ENCODE data around the gene TENM4. TPM values are rescaled to one million over a fixed set of nuclear protein-coding genes. Genes with fewer than 3 reads are reported as not detected.

The TENM4 gene
- total and polyA plus RNA-seq, 2 of the 8 experiments (the other 6 are each of a cell fraction or from before 2014, with no cell fraction given): 3.5 to 7.2 TPM

DNA sequence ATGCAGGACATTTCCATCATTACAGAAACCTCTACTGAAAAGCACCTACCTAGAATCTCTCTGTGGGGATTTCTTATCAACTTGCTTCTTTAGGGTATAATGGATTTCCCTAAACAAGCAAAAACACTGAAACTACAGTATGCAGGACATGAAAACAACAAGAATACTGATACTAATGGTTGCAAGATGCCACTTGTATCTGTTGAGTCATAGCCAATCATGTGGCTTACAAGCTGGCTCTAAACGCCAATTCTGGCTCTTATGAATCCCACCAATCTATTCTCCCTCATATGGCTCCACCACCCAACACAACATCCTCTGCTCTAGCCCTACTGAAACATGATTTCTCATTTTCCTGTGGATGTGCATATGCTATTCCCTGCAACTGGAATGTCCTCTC is 22.6 kb downstream of the TENM4 start:
- no peak overlapping the region for H2BK12ac ChIP-seq (ENCODE audit: low read depth, low read length)
- DNase-seq (ENCODE audit: low read depth in 1 of 2, low spot score in 2 of 2) (no peak), FAIRE-seq (no peak)
- POLR2A ChIA-PET (ENCODE audit: partially characterized antibody): no interaction called here
- H3K79me1 ChIP-seq (ENCODE audit: low read depth, low read length): no peaks in the 10 kb centered on the region
- H3K9me3 ChIP-seq (ENCODE audit: insufficient read depth in 2 of 2, low read depth in 1 of 2, low read length in 1 of 2): 0 out of 4 replicates have a peak, but pooled peaks cover 2 to 4% of the 10 kb centered on the region in 2 experiments
- H2BK15ac ChIP-seq (ENCODE audit: low read length): no peak overlapping the region
- no peaks in the 10 kb centered on the region; a peak in 1 of 7 replicates for H3K27me3 ChIP-seq (replicated peaks in 1 of 4; ENCODE audit: control insufficient read depth in 3 of 4, extremely low read depth in 1 of 4, insufficient read depth in 3 of 4, low read length in 3 of 4)
- no peak overlapping the region for H3K27ac ChIP-seq (ENCODE audit: low read depth, low read length)
- H4K5ac ChIP-seq (ENCODE audit: insufficient read length, low read depth, low read length): no peak overlapping the region
- no peak overlapping the region for H2BK120ac ChIP-seq (replicated peaks; ENCODE audit: low read depth, low read length)
- TF ChIP-seq TAF7 (optimal IDR thresholded peaks at IDR 0.05; ENCODE audit: borderline replicate concordance, low read depth, low read length): no peak
- TF ChIP-seq SP1 (IDR thresholded peaks at IDR 0.05; ENCODE audit: low read depth, low read length): no peak
- TF ChIP-seq EZH2 (IDR thresholded peaks at IDR 0.05; ENCODE audit: low read depth, low read length, severe bottlenecking): no peak
- TF ChIP-seq NANOG (IDR thresholded peaks at IDR 0.05; ENCODE audit: insufficient read depth, low read depth, low read length, poor library complexity, severe bottlenecking): no peak
- TF ChIP-seq KDM4A (IDR thresholded peaks at IDR 0.05; ENCODE audit: low read depth, low read length, severe bottlenecking): no peak
- TF ChIP-seq, protein P1, sequence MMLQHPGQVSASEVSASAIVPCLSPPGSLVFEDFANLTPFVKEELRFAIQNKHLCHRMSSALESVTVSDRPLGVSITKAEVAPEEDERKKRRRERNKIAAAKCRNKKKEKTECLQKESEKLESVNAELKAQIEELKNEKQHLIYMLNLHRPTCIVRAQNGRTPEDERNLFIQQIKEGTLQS (IDR thresholded peaks at IDR 0.05; ENCODE audit: insufficient read depth, low read depth, low read length): no peak
- TF ChIP-seq RXRA (IDR thresholded peaks at IDR 0.05; ENCODE audit: insufficient read depth, low read depth, low read length): no peak
- no peak for TF ChIP-seq RFX5 (IDR thresholded peaks at IDR 0.05; ENCODE audit: borderline replicate concordance, low read depth, low read length)
- no peak for TF ChIP-seq RAD21 (IDR thresholded peaks at IDR 0.05 in 1 of 2, conservative IDR thresholded peaks at IDR 0.05 in 1 of 2; ENCODE audit: low read depth in 2 of 2, low read length in 2 of 2)
- no peaks in the 10 kb centered on the region for H3K36me3 ChIP-seq (ENCODE audit: control insufficient read depth in 2 of 4, insufficient read depth in 4 of 4, low read length in 3 of 4)
- peaks cover 0 to 3% of the 10 kb centered on the region in 2 experiments for H4K20me1 ChIP-seq (replicated peaks in 1 of 2; ENCODE audit: control insufficient read depth in 1 of 2, insufficient read depth in 2 of 2, low read length in 2 of 2)
- H2BK20ac ChIP-seq (ENCODE audit: low read length): no peak overlapping the region
- no peak overlapping the region for H3K9ac ChIP-seq (replicated peaks in 1 of 4; ENCODE audit: extremely low read depth in 1 of 4, low read depth in 3 of 4, low read length in 3 of 4)
- H3K14ac ChIP-seq (ENCODE audit: insufficient read length): no peak overlapping the region
- H3K18ac ChIP-seq (ENCODE audit: extremely low read depth, low read length): no peak overlapping the region
- no peak overlapping the region for H3K4me2 ChIP-seq (ENCODE audit: insufficient read depth in 1 of 2, low read depth in 2 of 2, low read length in 2 of 2)
- 0 out of 7 replicates have a peak, but pooled peaks cover 0 to 5% (median 1%) of the 10 kb centered on the region in 4 experiments for H3K4me1 ChIP-seq (replicated peaks in 1 of 4; ENCODE audit: control insufficient read depth in 3 of 4, insufficient read depth in 4 of 4, low read length in 3 of 4)
- no peak overlapping the region for H4K91ac ChIP-seq (replicated peaks; ENCODE audit: insufficient read length, low read length)
- no peak overlapping the region for H2AK5ac ChIP-seq (ENCODE audit: low read depth, low read length)
- H3K79me2 ChIP-seq (ENCODE audit: control insufficient read depth in 1 of 2, insufficient read depth in 2 of 2, low read length in 2 of 2): no peaks in the 10 kb centered on the region
- H3K23me2 ChIP-seq (ENCODE audit: low read depth, low read length): no peaks in the 10 kb centered on the region
- H3K23ac ChIP-seq (ENCODE audit: insufficient read length): no peak overlapping the region
- no peak overlapping the region for H2AFZ ChIP-seq (ENCODE audit: low read length)
- no peak overlapping the region for H3K56ac ChIP-seq (replicated peaks; ENCODE audit: insufficient read length, low read depth, low read length)
- H4K8ac ChIP-seq (ENCODE audit: extremely low read depth, insufficient read depth, low read length): no peak overlapping the region
- H3K4ac ChIP-seq (replicated peaks; ENCODE audit: insufficient read length, low read depth, low read length): no peak overlapping the region
- WGBS, 2 experiments (ENCODE audit: extremely low coverage in 1 of 2, insufficient coverage in 1 of 2, insufficient read length in 1 of 2, insufficient replicate concordance in 2 of 2, low coverage in 1 of 2, low lambda C conversion rate in 2 of 2, missing lambda C conversion rate in 1 of 2): 75% methylated on average over 1 of the region's 1 CpG; no CpG with 5 or more reads in 1 of the 2 experiments
- CTCF ChIA-PET (ENCODE audit: partially characterized antibody): no interaction called here
- H3K4me3 ChIP-seq (ENCODE audit: extremely low read depth in 1 of 4, insufficient read depth in 2 of 4, low read depth in 3 of 4, low read length in 4 of 4): no peak overlapping the region
- no peak overlapping the region for H2BK5ac ChIP-seq (ENCODE audit: low read depth, low read length)
